Astrocyte (in vitro differentiated cells and primary cell): Measurements from ENCODE around the gene SLC38A10. TPM values are rescaled to one million over a fixed set of nuclear protein-coding genes. Genes with fewer than 3 reads are reported as not detected.

Source experiments
- DNase-seq: peaks from one replicate; pipeline ENCODE4 v3.0.0-alpha.2; 2010; ENCODE audit warnings: low read depth
- FAIRE-seq: peaks from 2 replicates; lab custom pipeline; 2011; peaks lifted over from hg19 to GRCh38; lab: Jason Lieb, UNC
- H2AFZ ChIP-seq: 2 replicates; pipeline ENCODE4 v1.6.0; 2012; ENCODE audit warnings: low read depth, low read length, inconsistent platforms
- H3K27ac ChIP-seq: 2 replicates; pipeline ENCODE4 v1.5.1; 2011; ENCODE audit warnings: low read depth, low read length, inconsistent platforms
- H3K27me3 ChIP-seq: 2 replicates; pipeline ENCODE4 v1.6.0; 2011; ENCODE audit warnings: low read length, inconsistent platforms; ENCODE audit not compliant: insufficient read depth
- H3K36me3 ChIP-seq: 2 replicates; pipeline ENCODE4 v1.5.1; 2011; ENCODE audit warnings: low read length, inconsistent platforms; ENCODE audit not compliant: insufficient read depth
- H3K4me1 ChIP-seq: 2 replicates; pipeline ENCODE4 v1.5.1; 2011; ENCODE audit warnings: low read length, inconsistent platforms; ENCODE audit not compliant: insufficient read depth
- H3K4me2 ChIP-seq: 2 replicates; pipeline ENCODE4 v1.6.0; 2012; ENCODE audit warnings: low read length, inconsistent platforms
- H3K4me3 ChIP-seq: 2 replicates; pipeline ENCODE4 v1.5.1; 2011; ENCODE audit warnings: low read depth, mild to moderate bottlenecking, low read length, inconsistent platforms; ENCODE audit not compliant: insufficient read depth
- H3K79me2 ChIP-seq: 2 replicates; pipeline ENCODE4 v1.6.0; 2012; ENCODE audit warnings: mild to moderate bottlenecking, low read length, inconsistent platforms; ENCODE audit not compliant: insufficient read depth
- H3K9ac ChIP-seq: 2 replicates; pipeline ENCODE4 v1.6.0; 2012; ENCODE audit warnings: mild to moderate bottlenecking, low read length, inconsistent platforms
- H3K9me3 ChIP-seq: 2 replicates; pipeline ENCODE4 v1.5.1; 2012; ENCODE audit warnings: low read depth, mild to moderate bottlenecking, low read length, inconsistent platforms; ENCODE audit not compliant: insufficient read depth
- H4K20me1 ChIP-seq: 2 replicates; pipeline ENCODE4 v1.6.0; 2012; ENCODE audit warnings: low read length, inconsistent platforms; ENCODE audit not compliant: insufficient read depth
- H3K27ac Mint-ChIP-seq: one replicate; pipeline ENCODE4 v1.8.0; 2021; ENCODE audit warnings: mild to moderate bottlenecking, mixed read lengths; ENCODE audit not compliant: unreplicated experiment
- H3K27me3 Mint-ChIP-seq: one replicate; pipeline ENCODE4 v1.8.0; 2021; ENCODE audit warnings: low read depth, mixed read lengths; ENCODE audit not compliant: unreplicated experiment
- H3K36me3 Mint-ChIP-seq: one replicate; pipeline ENCODE4 v1.8.0; 2021; ENCODE audit warnings: low read depth, mixed read lengths; ENCODE audit not compliant: unreplicated experiment
- H3K4me1 Mint-ChIP-seq: one replicate; pipeline ENCODE4 v1.8.0; 2021; ENCODE audit warnings: low read depth, mixed read lengths; ENCODE audit not compliant: unreplicated experiment
- H3K4me3 Mint-ChIP-seq: one replicate; pipeline ENCODE4 v1.8.0; 2021; ENCODE audit warnings: mild to moderate bottlenecking, moderate library complexity, mixed read lengths; ENCODE audit not compliant: unreplicated experiment
- H3K9me3 Mint-ChIP-seq: one replicate; pipeline ENCODE4 v1.8.0; 2021; ENCODE audit warnings: mild to moderate bottlenecking, mixed read lengths; ENCODE audit not compliant: unreplicated experiment
- CTCF ChIP-seq: IDR thresholded peaks from 2 replicates; pipeline ENCODE4 v1.5.1; 2011; ENCODE audit warnings: low read depth, mild to moderate bottlenecking, inconsistent platforms, low read length, moderate library complexity; ENCODE audit not compliant: insufficient read depth
- EZH2 ChIP-seq: IDR thresholded peaks from 2 replicates; pipeline ENCODE4 v1.6.1; 2012; ENCODE audit warnings: mild to moderate bottlenecking, low read length, inconsistent platforms; ENCODE audit not compliant: insufficient read depth
- total RNA-seq: library from RNA; stranded (reverse); gene quantifications from 2 replicates; pipeline ENCODE4 v1.2.1, GENCODE V29; 2021

Gene SLC38A10
- total RNA-seq, 1 donor from 2014 or later = 71.4 TPM

DNA sequence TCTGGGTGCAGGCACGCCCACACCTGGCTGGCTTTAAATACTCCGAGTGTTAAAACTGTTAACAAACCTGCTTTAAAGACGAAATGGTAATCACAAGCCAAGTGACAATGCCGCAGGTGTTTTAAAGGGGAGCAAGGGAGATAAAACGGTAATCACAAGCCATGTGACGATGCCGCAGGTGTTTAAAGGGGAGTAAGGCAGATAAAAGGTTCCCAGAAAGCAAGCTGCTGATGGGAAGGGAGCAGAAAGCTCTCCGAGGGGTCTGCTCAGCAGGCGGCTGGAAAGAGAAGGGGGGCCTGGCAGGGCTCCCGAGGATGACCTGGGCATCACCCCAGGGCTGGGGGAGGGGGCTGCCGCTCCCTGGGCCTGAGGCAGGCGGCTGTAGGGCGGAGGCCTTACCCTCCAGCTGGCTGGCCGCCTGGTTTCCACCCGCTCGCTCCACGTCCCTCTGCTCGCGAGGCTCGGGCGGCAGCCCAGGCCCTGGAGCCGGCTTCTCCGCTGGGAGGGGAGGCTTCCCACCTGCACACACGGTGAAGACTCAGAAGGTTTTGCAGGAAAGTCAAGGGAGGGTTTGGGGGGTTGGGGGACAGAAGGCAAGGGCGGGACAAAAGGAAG, 43.9 kb downstream of the SLC38A10 start:
- Histone ChIP-seq H4K20me1 (peaks cover 50% of the 10 kb centered on the region), H3K27ac (no peak overlapping the region), H3K4me1 (peaks cover 12% of the 10 kb centered on the region), H3K9ac (no peak overlapping the region), H3K36me3 (no peaks in the 10 kb centered on the region), H2AFZ (no peak overlapping the region), H3K79me2 (peaks cover 8% of the 10 kb centered on the region), H3K4me2 (no peak overlapping the region), H3K4me3 (no peak overlapping the region), H3K27me3 (no peaks in the 10 kb centered on the region), H3K9me3 (no peaks in the 10 kb centered on the region)
- TF ChIP-seq CTCF (no peak), EZH2 (no peak)
- Mint-ChIP-seq H3K9me3 (peaks cover 2% of the 10 kb centered on the region), H3K36me3 (peaks cover 9% of the 10 kb centered on the region), H3K27ac (no peak overlapping the region), H3K4me1 (peaks cover 2% of the 10 kb centered on the region), H3K4me3 (no peak overlapping the region), H3K27me3 (no peaks in the 10 kb centered on the region)
- no peak for FAIRE-seq
- DNase-seq = no peak

DNA sequence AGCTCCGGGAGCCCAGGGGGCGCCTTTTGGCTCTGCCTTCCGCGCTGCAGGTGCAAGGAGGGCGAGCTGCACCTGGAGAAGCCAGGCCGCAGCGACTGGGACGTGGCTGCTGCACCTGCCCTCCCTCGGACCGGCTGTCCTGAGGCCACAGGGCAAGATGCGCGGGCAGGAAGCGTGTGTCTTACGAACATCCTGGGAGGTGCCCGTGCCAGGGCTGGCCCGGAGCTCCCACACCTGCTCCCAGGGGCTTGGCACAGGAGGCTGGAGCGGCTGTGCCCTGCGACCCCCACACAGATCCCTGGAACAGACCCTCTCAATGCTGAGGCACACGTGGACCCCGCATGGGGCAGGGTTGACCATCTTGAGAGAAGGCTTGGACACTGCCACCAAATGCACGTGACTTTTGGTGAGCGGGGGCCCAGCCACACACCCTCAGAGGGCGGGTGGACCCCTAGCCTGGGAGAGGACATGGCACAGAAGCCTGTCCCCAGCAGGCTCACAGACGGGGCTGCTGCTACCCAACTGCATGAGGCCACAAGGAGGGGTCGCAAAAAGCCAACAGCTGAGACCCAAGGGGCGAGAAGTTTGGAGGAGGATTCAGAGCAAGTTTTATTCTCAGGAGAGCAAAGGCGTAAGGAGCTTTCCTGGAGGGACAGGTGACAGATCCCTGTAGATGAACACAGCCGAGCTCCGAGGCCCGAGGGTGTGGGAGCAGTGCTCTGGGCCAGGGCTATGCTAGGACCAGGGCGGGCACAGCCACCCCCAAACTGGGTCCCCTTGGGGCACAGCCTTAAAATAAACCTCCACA, 44.6 kb downstream of the SLC38A10 start:
- Histone ChIP-seq H3K79me2 (peaks cover 8% of the 10 kb centered on the region), H3K27ac (no peak overlapping the region), H3K4me1 (peaks cover 11% of the 10 kb centered on the region), H3K9me3 (no peaks in the 10 kb centered on the region), H3K36me3 (no peaks in the 10 kb centered on the region), H4K20me1 (peaks cover 45% of the 10 kb centered on the region), H3K4me2 (no peak overlapping the region), H3K27me3 (no peaks in the 10 kb centered on the region), H2AFZ (no peak overlapping the region), H3K9ac (no peak overlapping the region), H3K4me3 (no peak overlapping the region)
- Mint-ChIP-seq H3K27me3 (no peaks in the 10 kb centered on the region), H3K4me1 (peaks cover 2% of the 10 kb centered on the region), H3K9me3 (peaks cover 2% of the 10 kb centered on the region), H3K36me3 (peaks cover 10% of the 10 kb centered on the region), H3K4me3 (no peak overlapping the region), H3K27ac (no peak overlapping the region)
- FAIRE-seq (no peak), DNase-seq (no peak)
- TF ChIP-seq EZH2 (no peak), CTCF (no peak)
